ENCODE data around the gene FAM81A.

DNA sequence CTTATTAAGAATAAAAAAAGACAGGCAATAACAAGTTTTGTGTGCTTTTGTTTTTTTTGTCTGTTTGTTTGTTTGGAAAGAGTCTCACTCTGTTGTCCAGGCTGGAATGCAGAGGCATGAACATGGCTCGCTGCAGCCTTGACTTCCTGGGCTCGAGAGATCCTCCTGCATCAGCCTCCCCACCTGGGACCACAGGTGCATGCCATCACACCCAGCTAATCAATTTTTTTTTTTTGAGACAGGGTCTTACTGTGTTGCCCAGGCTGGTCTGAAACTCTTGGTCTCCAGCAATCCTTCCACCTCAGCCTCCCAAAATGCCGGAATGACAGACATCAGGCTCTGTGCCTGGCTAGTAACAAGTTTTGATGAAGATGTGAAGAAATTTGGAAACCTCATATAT, 100.5 kb downstream of the FAM81A start:
- TF ChIP-seq SAFB (IDR thresholded peaks at IDR 0.05; ENCODE audit: borderline replicate concordance, low read depth, low read length) (no peak), SREBF1 (IDR thresholded peaks at IDR 0.05; ENCODE audit: borderline replicate concordance, low read depth, low read length) (no peak), PRMT5 (CRISPR knock-in tag; IDR thresholded peaks at IDR 0.05) (no peak), JUN (IDR thresholded peaks at IDR 0.05; ENCODE audit: borderline replicate concordance, low read depth, low read length) (no peak), JUN (CRISPR knock-in tag; IDR thresholded peaks at IDR 0.05; ENCODE audit: borderline replicate concordance) (no peak), TSC22D4 (tag; IDR thresholded peaks at IDR 0.05) (no peak), BACH1 (tag; IDR thresholded peaks at IDR 0.05) (no peak), YY1 (IDR thresholded peaks at IDR 0.05; ENCODE audit: borderline replicate concordance in 1 of 3, control insufficient read depth in 1 of 3, extremely low read depth in 1 of 3, insufficient read depth in 3 of 3, insufficient read length in 1 of 3, insufficient replicate concordance in 2 of 3, low read depth in 1 of 3, low read length in 2 of 3) (no peak)
- TF ChIP-seq, protein P1, sequence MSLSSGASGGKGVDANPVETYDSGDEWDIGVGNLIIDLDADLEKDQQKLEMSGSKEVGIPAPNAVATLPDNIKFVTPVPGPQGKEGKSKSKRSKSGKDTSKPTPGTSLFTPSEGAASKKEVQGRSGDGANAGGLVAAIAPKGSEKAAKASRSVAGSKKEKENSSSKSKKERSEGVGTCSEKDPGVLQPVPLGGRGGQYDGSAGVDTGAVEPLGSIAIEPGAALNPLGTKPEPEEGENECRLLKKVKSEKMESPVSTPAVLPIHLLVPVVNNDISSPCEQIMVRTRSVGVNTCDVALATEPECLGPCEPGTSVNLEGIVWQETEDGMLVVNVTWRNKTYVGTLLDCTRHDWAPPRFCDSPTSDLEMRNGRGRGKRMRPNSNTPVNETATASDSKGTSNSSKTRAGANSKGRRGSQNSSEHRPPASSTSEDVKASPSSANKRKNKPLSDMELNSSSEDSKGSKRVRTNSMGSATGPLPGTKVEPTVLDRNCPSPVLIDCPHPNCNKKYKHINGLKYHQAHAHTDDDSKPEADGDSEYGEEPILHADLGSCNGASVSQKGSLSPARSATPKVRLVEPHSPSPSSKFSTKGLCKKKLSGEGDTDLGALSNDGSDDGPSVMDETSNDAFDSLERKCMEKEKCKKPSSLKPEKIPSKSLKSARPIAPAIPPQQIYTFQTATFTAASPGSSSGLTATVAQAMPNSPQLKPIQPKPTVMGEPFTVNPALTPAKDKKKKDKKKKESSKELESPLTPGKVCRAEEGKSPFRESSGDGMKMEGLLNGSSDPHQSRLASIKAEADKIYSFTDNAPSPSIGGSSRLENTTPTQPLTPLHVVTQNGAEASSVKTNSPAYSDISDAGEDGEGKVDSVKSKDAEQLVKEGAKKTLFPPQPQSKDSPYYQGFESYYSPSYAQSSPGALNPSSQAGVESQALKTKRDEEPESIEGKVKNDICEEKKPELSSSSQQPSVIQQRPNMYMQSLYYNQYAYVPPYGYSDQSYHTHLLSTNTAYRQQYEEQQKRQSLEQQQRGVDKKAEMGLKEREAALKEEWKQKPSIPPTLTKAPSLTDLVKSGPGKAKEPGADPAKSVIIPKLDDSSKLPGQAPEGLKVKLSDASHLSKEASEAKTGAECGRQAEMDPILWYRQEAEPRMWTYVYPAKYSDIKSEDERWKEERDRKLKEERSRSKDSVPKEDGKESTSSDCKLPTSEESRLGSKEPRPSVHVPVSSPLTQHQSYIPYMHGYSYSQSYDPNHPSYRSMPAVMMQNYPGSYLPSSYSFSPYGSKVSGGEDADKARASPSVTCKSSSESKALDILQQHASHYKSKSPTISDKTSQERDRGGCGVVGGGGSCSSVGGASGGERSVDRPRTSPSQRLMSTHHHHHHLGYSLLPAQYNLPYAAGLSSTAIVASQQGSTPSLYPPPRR (CRISPR knock-in tag; IDR thresholded peaks at IDR 0.05; ENCODE audit: borderline replicate concordance): no peak

Measured in K562 (cell line).